ENCODE data around the gene CHSY3. TPM values are rescaled to one million over a fixed set of nuclear protein-coding genes. Genes with fewer than 3 reads are reported as not detected.

CHSY3 gene
- total RNA-seq: not detected

- peak; percentile 64 for ATAC-seq (replicated peaks)
- H3K4me1 Mint-ChIP-seq: peaks cover 14% of the 10 kb centered on the region
- H3K36me3 Mint-ChIP-seq (ENCODE audit: low read depth): no peaks in the 10 kb centered on the region
- no peak within 1 kb of the TSS for H3K27ac Mint-ChIP-seq
- H3K4me3 Mint-ChIP-seq: peak within 1 kb of the TSS; percentile 86
- no peaks in the 10 kb centered on the region for H3K9me3 Mint-ChIP-seq
- peaks cover 46% of the 10 kb centered on the region for H3K27me3 Mint-ChIP-seq
These were observed at the start of gene CHSY3 for GRCh38 chr5:129904102-129904666. CHSY3 (plus strand) TSS chr5:129904465.

- Mint-ChIP-seq H3K36me3 (ENCODE audit: low read depth) (no peaks in the 10 kb centered on the region), H3K9me3 (no peaks in the 10 kb centered on the region), H3K4me1 (no peaks in the 10 kb centered on the region), H3K4me3 (no peak overlapping the region), H3K27ac (no peak overlapping the region), H3K27me3 (peaks cover 18% of the 10 kb centered on the region)
- ATAC-seq (replicated peaks): no peak
These were observed 47.9 kb upstream of the CHSY3 start for GRCh38 chr5:129856325-129856724.

GRCh38 chr5:129857116-129857515, 47.1 kb upstream of the CHSY3 start:
- Mint-ChIP-seq H3K9me3 (no peaks in the 10 kb centered on the region), H3K36me3 (ENCODE audit: low read depth) (no peaks in the 10 kb centered on the region), H3K4me1 (no peaks in the 10 kb centered on the region), H3K27ac (no peak overlapping the region), H3K27me3 (peaks cover 18% of the 10 kb centered on the region), H3K4me3 (no peak overlapping the region)
- no peak for ATAC-seq (replicated peaks)

DNA sequence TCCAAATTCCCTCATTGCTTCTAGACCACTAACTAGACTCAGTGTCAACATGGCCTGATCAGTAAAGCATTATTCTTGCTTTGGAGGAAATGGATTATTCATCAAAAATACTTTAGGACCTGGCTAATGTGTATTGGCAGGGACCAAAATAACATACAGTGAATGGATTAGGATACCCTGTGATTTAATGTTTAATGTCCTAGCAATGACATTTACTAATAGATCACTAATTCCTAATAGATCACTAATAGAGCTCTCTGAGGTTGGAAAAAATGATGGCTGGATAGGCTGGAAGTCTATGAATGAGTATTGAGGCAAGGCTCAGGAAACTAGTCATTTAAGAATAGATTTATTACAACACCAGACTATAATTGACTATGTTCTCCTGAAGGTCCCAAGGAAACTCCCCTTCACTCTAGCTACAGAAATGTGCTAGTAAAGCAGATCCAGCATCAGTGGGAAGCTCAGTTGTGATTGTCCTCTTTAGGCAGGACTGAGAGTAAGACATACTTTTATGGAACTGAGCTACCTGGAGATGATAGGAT, 46.1 kb upstream of the CHSY3 start:
- H3K9me3 Mint-ChIP-seq: no peaks in the 10 kb centered on the region
- no peak overlapping the region for H3K27ac Mint-ChIP-seq
- no peaks in the 10 kb centered on the region for H3K4me1 Mint-ChIP-seq
- no peak overlapping the region for H3K4me3 Mint-ChIP-seq
- ATAC-seq (replicated peaks): no peak
- peaks cover 18% of the 10 kb centered on the region for H3K27me3 Mint-ChIP-seq
- no peaks in the 10 kb centered on the region for H3K36me3 Mint-ChIP-seq (ENCODE audit: low read depth)

- Mint-ChIP-seq H3K36me3 (ENCODE audit: low read depth) (no peaks in the 10 kb centered on the region), H3K9me3 (no peaks in the 10 kb centered on the region), H3K4me1 (no peaks in the 10 kb centered on the region), H3K27ac (no peak overlapping the region), H3K4me3 (no peak overlapping the region), H3K27me3 (peaks cover 7% of the 10 kb centered on the region)
- ATAC-seq (replicated peaks): no peak
These were observed 19.9 kb upstream of the CHSY3 start for GRCh38 chr5:129884322-129884721.

DNA sequence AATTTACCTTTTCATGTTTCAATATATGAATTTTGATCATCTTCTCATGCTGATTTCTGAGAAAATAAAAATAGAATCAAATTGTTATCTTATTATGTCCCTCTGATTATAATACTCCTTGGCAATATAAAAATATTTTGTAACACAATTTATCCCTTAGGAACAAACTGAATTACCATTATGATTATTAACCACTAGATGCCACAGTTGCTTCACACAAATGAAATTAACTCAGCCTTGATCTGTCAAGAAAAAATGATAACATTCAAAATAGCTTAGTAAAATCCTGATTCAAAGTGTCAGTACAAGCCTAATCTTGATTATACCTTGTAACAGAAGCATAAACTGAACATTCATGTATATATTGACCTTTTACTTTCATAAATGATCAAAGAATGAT, 4.8 kb upstream of the CHSY3 start:
- Mint-ChIP-seq H3K4me1 (peaks cover 6% of the 10 kb centered on the region), H3K4me3 (no peak overlapping the region), H3K36me3 (ENCODE audit: low read depth) (no peaks in the 10 kb centered on the region), H3K9me3 (no peaks in the 10 kb centered on the region), H3K27ac (no peak overlapping the region), H3K27me3 (peaks cover 29% of the 10 kb centered on the region)
- no peak for ATAC-seq (replicated peaks)

DNA sequence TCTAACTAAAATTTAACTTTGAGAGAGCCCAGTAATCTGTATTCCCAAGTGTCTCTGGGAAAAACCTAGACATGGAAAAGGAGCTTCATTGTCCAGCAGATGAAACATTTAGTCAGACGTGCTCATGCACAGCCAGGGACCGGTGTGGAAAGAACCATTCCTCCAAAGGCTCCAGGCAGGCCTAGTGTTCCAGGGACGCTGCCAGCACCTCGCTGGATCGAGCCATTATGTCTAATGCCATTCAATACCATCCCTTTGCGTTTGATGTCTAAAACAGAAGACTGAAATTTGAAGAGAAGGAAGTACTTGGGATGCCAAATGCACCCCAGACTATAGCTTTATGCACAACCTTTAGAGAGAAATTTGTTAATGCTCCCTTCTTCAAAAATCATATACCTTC, 1.4 kb upstream of the CHSY3 start:
- Mint-ChIP-seq H3K27me3 (peaks cover 46% of the 10 kb centered on the region), H3K27ac (no peak overlapping the region), H3K36me3 (ENCODE audit: low read depth) (no peaks in the 10 kb centered on the region), H3K4me1 (peaks cover 14% of the 10 kb centered on the region), H3K9me3 (no peaks in the 10 kb centered on the region), H3K4me3 (no peak overlapping the region)
- ATAC-seq (replicated peaks): no peak

- ATAC-seq (replicated peaks): no peak
- Mint-ChIP-seq H3K36me3 (ENCODE audit: low read depth) (no peaks in the 10 kb centered on the region), H3K27me3 (peaks cover 46% of the 10 kb centered on the region), H3K9me3 (no peaks in the 10 kb centered on the region), H3K4me3 (peak overlapping the region; percentile 86), H3K27ac (no peak overlapping the region), H3K4me1 (peaks cover 14% of the 10 kb centered on the region)
These were observed 681 bp upstream of the CHSY3 start for GRCh38 chr5:129903466-129904101.

GRCh38 chr5:129904667-129905472, 605 bp downstream of the CHSY3 start:
- no peaks in the 10 kb centered on the region for H3K36me3 Mint-ChIP-seq (ENCODE audit: low read depth)
- peaks cover 14% of the 10 kb centered on the region for H3K4me1 Mint-ChIP-seq
- no peaks in the 10 kb centered on the region for H3K9me3 Mint-ChIP-seq
- peaks cover 46% of the 10 kb centered on the region for H3K27me3 Mint-ChIP-seq
- ATAC-seq (replicated peaks): peak; percentile 28
- H3K4me3 Mint-ChIP-seq: peak overlapping the region; percentile 81
- no peak overlapping the region for H3K27ac Mint-ChIP-seq

DNA sequence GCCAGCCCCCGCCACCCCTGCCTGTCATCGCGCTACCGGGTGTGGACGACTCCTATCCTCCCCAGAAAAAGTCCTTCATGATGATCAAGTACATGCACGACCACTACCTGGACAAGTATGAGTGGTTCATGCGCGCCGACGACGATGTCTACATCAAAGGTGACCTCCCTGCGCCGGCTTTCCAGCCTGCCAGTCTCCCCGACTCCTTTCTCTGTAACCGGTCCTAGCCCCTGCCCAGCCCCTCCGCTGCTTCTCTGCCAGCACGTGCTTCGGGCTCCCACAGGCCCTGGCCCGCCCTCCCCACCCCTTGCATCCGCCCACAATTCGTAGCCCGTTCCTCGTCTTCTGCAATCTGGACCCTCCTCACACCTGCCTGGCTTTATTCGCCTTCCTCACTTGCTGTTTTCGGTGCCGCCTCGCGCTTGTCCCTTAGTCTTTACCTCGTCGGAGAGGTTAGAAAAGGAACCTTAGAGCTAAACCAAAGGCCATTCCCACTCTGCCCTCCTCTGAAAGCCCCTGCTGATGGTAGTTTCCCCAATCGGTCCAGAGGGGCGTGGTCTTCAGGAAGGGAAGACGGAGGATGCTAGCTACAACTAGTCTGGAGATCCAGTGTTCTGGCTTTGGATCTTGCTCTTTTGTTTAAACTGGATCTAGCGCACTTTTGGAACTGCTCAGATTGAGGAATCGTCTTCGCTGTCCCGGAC, 1.4 kb downstream of the CHSY3 start:
- no peak for ATAC-seq (replicated peaks)
- Mint-ChIP-seq H3K27ac (no peak overlapping the region), H3K36me3 (ENCODE audit: low read depth) (no peaks in the 10 kb centered on the region), H3K4me3 (peak overlapping the region; percentile 81), H3K27me3 (peaks cover 45% of the 10 kb centered on the region), H3K9me3 (no peaks in the 10 kb centered on the region), H3K4me1 (peaks cover 14% of the 10 kb centered on the region)

GRCh38 chr5:129906177-129906887, 2.1 kb downstream of the CHSY3 start:
- no peak overlapping the region for H3K27ac Mint-ChIP-seq
- H3K36me3 Mint-ChIP-seq (ENCODE audit: low read depth): no peaks in the 10 kb centered on the region
- peaks cover 40% of the 10 kb centered on the region for H3K27me3 Mint-ChIP-seq
- no peaks in the 10 kb centered on the region for H3K9me3 Mint-ChIP-seq
- H3K4me1 Mint-ChIP-seq: peaks cover 14% of the 10 kb centered on the region
- peak overlapping the region; percentile 81 for H3K4me3 Mint-ChIP-seq
- ATAC-seq (replicated peaks): no peak

GRCh38 chr5:129909225-129909624, 5.0 kb downstream of the CHSY3 start:
- no peak overlapping the region for H3K27ac Mint-ChIP-seq
- peaks cover 34% of the 10 kb centered on the region for H3K27me3 Mint-ChIP-seq
- H3K9me3 Mint-ChIP-seq: no peaks in the 10 kb centered on the region
- ATAC-seq (replicated peaks): no peak
- no peaks in the 10 kb centered on the region for H3K36me3 Mint-ChIP-seq (ENCODE audit: low read depth)
- no peak overlapping the region for H3K4me3 Mint-ChIP-seq
- H3K4me1 Mint-ChIP-seq: peaks cover 8% of the 10 kb centered on the region

DNA sequence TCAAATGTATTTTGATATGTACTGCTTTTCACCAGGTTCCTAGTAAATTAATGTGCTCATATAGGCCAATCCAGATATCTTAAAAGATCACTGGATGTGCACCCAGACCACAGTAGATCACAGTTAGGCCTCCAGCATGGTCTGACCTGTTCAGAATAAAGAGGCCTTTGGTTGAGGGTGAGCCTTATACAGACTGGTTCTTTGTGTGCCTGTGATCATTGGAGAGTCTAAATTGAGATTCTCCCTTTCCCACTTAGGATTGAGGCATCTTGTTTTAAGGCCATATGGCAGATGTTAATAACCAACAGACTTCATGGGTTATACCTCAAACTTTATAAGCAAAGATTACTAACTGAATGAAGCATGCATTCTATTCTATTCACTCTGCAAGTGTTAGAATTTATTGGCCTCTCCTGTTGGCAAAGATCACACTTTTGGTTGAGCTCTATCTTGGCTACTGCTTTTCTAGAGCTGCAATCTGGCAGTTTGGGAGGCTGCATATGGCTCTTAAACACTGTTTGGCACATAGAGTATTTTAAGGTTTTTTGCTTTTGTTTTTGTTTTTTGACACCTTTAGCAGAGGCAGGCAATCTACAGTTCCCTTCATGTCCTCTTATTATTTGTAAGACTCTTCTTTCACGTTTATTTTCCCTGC, 8.5 kb downstream of the CHSY3 start:
- no peaks in the 10 kb centered on the region for H3K4me1 Mint-ChIP-seq
- peaks cover 21% of the 10 kb centered on the region for H3K27me3 Mint-ChIP-seq
- H3K4me3 Mint-ChIP-seq: no peak overlapping the region
- H3K9me3 Mint-ChIP-seq: no peaks in the 10 kb centered on the region
- no peaks in the 10 kb centered on the region for H3K36me3 Mint-ChIP-seq (ENCODE audit: low read depth)
- no peak overlapping the region for H3K27ac Mint-ChIP-seq
- ATAC-seq (replicated peaks): no peak
